Stimulated activated CD4-positive, alpha-beta T cell treated with anti-CD3 and anti-CD28 coated beads, TNF-alpha, amount 100 ng/mL, for 4 hours (primary cell): ENCODE data around the gene SLC5A12.
"Not testable (repeated sequence)": the region's sequence is repeated elsewhere in the genome, so short reads cannot be mapped to it uniquely, and the experiment has no call there.

Experiments used
- DNase-seq, 3 experiments: peaks; one replicate each; pipeline ENCODE4 v3.0.0-alpha.2; 2020; ENCODE audit warnings: low read depth in 3 of 3

Gene SLC5A12

DNA sequence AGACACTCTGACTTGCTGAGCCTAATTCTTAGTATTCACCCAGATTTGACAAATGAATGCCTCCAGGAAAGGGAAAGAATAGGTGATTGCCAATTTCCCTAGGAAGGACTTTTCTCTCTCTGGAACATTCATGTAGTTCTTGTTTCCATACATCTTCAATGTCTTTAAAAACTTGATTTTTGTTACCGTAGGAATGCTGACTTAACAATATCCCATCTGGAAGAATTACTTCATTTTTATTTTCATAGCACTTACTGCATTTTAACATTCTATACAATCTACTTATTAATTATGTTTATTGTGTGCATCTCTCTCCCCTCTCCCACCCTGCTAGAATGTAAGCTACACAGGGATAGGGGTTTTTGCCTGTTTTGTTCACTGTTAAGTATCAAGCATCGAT lies 66.6 kb downstream of the SLC5A12 start:
- no peak for DNase-seq

DNA sequence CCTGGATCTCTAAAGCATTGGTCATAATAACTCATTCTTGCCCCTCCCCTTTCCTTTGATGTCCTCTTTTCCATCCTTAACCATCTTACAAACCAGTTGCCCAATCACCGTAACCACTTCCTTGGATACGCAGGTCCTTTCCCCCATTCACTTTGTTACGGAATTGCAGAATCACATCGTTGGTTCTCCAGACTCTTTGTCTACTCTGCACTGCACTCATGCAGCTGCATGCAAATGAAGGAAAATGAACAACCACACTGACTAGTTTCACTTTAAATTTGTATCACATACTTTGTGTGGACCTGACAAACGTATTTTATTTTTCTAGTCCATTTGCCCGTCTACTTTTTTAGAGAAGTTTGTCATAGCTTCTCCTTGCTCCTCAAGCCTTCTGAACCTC lies 69.9 kb downstream of the SLC5A12 start:
- no peak for DNase-seq

DNA sequence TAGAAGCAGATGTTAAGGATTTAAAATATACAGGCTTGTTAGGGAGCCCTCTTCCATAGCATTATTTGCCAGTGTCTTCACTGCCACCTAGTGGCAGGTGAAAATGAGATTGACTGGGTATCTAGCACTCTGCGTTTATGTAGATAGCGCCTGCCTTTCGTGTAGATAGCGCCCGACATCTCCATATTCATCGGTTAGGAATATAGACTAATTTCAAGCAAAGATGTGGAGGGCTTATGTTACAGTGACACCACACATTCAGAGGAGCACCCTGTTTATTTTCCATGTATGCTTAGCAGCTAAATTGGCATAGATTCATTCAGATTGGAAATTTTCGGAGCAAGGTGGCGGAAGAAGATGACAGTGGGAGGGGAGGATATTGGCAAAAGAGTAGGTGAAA lies 72.0 kb downstream of the SLC5A12 start:
- DNase-seq: no peak

DNA sequence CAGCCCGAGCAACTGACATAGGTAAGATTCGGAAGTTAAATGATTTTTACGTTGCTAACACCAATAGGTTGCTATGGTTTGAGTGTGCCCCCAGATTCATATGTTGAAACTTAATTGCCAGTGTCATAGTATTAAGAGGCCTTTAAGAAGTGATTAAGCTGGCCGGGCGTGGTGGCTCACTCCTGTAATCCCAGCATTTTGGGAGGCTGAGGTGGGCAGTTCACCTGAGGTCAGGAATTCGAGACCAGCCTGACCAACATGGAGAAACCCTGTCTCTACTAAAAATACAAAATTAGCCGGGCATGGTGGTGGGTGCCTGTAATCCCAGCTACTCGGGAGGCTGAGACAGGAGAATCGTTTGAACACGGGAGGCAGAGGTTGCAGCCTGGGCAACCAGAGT lies 78.5 kb downstream of the SLC5A12 start:
- not testable (repeated sequence) for DNase-seq

DNA sequence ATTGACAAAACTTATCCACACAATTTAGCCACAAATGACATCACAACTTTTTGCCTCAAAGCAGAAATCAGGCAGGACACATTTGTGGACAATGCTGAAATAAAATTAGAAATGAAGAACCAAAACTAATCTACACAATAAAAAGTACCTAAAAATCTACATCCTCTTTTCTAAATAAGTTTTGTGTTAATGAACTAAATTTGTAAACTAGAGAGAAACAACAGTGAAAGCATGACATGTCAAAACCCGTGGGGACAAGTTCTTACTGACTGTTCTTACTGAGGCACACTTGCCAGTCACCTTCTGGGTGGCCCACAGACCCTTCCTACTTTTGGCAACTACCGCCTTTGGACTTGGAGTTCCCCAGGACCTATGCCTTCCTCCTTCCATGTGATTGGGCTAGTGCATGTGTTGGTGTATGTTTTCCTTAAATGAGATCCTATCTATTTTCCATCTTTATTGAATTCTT lies 89.1 kb downstream of the SLC5A12 start:
- no peak for DNase-seq

DNA sequence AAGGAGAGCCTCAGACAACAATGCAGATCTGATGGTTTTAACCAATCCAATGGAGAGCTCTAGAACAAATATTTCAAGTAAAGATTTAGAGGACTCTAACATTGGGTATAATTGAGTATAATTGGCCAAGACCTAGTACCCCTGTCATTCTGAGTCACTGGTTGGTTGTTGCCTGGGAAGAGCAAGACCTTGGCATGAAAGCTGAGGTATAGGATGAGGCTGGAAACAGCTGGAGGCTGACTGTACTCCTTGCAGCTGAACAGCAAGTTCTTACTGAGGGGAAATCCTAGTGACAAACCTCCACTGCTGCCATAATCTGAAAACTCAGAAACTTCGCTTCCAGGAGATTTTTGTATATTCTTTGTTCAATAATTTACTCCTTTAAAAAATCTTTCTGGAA lies 95.5 kb downstream of the SLC5A12 start:
- no peak for DNase-seq

DNA sequence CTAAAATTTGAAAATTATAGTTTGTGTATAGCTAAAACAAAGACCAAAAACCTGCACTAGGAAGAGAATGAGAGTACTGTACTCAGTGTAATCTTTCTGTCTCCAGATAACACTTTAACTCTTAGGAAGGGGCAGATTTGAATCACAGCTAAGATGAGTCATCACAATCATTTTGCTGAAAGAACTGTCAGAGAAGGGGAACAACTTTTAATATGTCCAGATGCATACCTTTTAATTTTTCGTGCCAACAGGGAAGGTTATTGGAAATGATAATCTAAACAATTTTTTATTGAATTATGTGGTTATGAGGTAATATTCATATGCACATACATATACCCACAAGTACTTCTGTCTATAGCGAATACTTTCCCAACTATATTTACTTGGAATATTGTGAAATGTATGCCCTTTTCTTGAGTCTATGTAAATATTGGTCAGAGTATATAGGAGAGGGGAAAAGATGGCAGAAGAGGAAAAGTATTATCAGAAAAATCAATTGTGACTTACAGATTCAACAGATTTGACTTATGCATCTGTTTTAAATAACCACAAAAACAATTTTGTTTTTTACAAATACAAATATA lies 98.7 kb downstream of the SLC5A12 start:
- no peak for DNase-seq

DNA sequence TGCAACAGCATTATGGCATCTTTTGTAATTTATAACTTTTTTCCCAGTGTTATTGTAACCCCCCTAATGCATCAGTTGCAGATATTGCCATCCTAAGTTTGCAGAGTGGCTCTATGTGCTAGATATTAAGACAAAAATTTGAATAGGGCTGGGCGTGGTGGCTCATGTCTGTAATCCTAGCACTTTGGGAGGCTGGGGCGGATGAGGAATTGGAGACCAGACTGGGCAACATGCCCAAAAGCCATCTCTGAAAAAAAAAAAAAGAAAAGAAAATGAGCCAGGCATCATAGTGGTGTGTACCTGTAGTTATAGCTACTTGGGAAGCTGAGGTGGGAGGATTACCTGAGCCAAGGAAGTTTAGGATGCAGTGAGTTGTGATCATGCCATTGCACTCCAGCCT lies 99.7 kb downstream of the SLC5A12 start:
- no peak for DNase-seq

DNA sequence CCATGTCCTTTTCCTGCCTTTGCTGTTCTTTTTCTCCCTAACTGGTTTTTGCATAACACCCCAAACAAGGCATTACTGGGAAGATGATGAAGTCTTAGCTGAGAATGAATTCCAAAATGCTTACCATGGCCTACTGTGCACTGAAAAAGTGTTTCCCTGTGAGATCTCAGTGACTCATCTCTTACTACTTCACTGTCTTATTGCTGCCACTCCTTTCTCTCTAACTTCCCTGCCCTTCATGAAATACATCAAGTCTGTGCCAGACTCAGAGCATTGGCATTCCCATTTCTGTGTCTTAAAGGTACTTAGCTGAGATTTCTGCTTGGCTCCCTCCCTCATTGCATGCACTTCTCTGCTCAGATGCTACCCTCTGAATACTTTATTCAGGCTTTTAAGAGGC lies 100.7 kb downstream of the SLC5A12 start:
- DNase-seq: no peak

DNA sequence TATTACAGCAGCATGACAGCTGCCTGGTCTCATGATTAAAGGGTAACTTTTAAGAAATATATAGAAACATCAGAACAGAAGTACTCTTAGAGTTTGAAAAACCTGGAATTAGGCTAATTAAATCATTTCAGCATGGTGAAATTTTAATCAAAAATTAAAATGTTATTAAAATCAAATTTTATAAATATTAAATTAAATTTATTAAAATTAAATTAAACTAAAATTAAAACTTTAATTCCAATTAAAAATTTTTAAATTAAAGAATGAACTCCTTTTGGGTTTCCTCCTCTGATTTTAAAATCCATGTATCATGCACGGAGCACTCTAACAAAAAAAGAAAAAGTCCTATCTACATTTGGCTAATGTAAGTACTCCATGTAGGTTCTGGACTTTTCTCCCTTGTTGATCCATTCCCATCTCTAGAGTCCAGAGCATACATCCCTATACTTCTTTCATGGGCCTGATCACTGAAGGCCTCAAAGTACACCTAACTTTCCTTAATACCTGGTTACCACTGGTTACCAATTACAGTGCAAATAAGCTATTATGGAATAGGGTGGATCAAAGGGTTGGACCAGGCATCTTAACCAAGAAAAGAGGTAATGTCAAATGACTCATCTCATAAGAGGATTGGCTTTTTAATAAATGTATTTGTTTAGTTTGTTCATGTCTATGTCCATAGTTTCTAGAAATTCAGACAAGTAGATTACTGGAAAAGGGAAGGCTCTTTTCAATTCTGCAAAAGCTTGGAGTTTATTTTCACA lies 101.4 kb downstream of the SLC5A12 start:
- no peak for DNase-seq

DNA sequence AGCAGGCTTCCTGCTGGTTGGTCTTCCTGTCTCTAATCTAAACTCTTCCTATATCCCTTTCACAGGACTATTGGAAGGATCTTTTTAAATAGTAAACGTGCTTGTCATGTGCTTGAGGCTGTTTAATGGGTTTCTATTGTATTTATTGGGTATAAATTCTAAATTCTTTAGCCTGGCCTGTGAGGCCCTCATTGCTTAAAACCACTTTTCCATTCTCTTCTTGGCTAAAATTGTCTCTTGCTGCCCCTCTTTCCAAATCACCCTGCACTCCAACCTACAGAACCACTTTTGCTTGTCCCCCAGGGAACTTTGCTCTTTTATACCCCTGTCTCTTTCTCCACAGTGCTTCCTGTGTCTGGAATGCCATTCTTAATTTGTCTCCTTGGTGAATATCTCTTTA lies 103.4 kb downstream of the SLC5A12 start:
- DNase-seq: no peak
